ENCODE results near the gene CAV3. TPM values are rescaled to one million over a fixed set of nuclear protein-coding genes. Genes with fewer than 3 reads are reported as not detected.

The CAV3 gene
- total RNA-seq, 4 donors from 2014 or later = not detected

- DNase-seq = no peak
- Histone ChIP-seq H3K9me3 (no peaks in the 10 kb centered on the region), H3K4me3 (no peak overlapping the region), H3K27me3 (no peaks in the 10 kb centered on the region), H3K36me3 (no peaks in the 10 kb centered on the region), H3K4me1 (no peaks in the 10 kb centered on the region), H3K27ac (no peak overlapping the region)
- intact Hi-C loops (cut with DNase I; ENCODE audit: low total_unique reads) = no loop called here
- WGBS, 2 donors (ENCODE audit: low coverage in 1 of 2) = 82 to 100% methylated on average over 3 to 24 of the region's 24 CpGs
- TF ChIP-seq EP300 (IDR thresholded peaks at IDR 0.05; ENCODE audit: low read depth) = no peak
- no peak for TF ChIP-seq POLR2AphosphoS5 (IDR thresholded peaks at IDR 0.05)
- no peak for TF ChIP-seq POLR2A (IDR thresholded peaks at IDR 0.05)
- TF ChIP-seq CTCF (IDR thresholded peaks at IDR 0.05) = no peak
- in situ Hi-C loops (cut with MboI; ENCODE audit: low pct_ligation_motif_present in 1 of 4, low pct_unique_long_range_greater_than_20kb in 1 of 4, low sequenced_read_pairs in 3 of 4) = no loop called here
Observed at GRCh38 chr3:8757551-8758518, 24.2 kb downstream of the CAV3 start.

DNA sequence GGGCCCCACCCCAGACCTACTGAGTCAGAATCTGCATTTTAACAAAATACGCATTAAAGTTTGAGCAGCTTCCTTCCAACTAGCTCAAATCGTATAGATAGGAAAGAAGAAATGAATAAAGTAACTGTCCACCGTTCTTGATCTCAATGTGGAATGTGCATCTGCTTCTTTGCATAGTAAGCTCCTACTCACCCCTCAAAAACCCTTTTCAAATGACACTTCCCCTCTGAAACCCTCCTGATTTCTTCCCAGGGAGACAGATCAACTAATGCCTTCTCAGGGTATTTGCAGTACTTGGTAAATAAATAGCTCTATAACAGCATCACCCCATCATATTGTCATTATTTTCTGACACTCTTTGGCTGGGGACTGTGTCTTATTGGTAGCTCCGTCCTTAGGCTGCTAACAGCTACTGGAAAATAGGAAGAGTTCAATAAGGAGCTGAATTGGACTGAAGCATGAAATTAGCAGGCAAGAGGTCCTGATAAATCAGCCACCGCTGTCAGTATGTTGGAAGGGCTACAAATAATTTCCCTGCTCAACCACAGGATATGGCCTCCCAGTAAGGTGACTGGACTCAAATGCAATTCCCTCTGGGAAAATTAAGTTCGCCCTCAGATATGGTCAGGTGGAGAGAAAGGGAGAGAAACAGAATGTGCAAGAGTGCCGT is 25.6 kb downstream of the CAV3 start:
- Histone ChIP-seq H3K9me3 (no peaks in the 10 kb centered on the region), H3K36me3 (no peaks in the 10 kb centered on the region), H3K27me3 (no peaks in the 10 kb centered on the region), H3K27ac (no peak overlapping the region), H3K4me1 (no peaks in the 10 kb centered on the region), H3K4me3 (no peak overlapping the region)
- WGBS, 2 donors (ENCODE audit: low coverage in 1 of 2) = 80 to 87% methylated on average over 6 to 7 of the region's 7 CpGs
- TF ChIP-seq CTCF (IDR thresholded peaks at IDR 0.05) = no peak
- TF ChIP-seq POLR2AphosphoS5 (IDR thresholded peaks at IDR 0.05) = no peak
- no peak for TF ChIP-seq EP300 (IDR thresholded peaks at IDR 0.05; ENCODE audit: low read depth)
- intact Hi-C loops (cut with DNase I; ENCODE audit: low total_unique reads) (no loop called here), in situ Hi-C loops (cut with MboI; ENCODE audit: low pct_ligation_motif_present in 1 of 4, low pct_unique_long_range_greater_than_20kb in 1 of 4, low sequenced_read_pairs in 3 of 4) (no loop called here)
- no peak for DNase-seq

DNA sequence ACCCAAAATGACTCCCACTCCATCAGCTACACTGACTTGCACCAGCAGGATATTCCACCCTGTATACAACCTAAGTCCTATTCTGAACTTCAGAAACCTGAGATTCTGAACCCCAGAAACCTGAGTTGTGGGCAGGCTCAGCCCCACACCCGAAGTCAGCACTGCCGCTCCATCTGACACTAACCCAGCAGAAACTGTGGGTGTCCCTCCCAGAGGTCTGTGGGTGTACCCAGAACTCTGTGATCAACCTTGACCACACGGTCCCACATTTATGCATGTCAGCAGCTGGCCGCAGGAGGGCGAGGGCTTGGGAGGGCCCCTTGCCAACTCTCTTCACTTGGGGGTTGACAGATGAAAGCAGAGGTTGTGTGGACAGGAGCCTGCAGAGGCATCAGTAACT is 26.5 kb downstream of the CAV3 start:
- no peak for TF ChIP-seq CTCF (IDR thresholded peaks at IDR 0.05)
- no peak for TF ChIP-seq POLR2A (IDR thresholded peaks at IDR 0.05)
- TF ChIP-seq EP300 (IDR thresholded peaks at IDR 0.05; ENCODE audit: low read depth) = no peak
- no peak for TF ChIP-seq POLR2AphosphoS5 (IDR thresholded peaks at IDR 0.05)
- intact Hi-C loops (cut with DNase I; ENCODE audit: low total_unique reads) (no loop called here), in situ Hi-C loops (cut with MboI; ENCODE audit: low pct_ligation_motif_present in 1 of 4, low pct_unique_long_range_greater_than_20kb in 1 of 4, low sequenced_read_pairs in 3 of 4) (no loop called here)
- Histone ChIP-seq H3K27me3 (no peaks in the 10 kb centered on the region), H3K27ac (no peak overlapping the region), H3K9me3 (no peaks in the 10 kb centered on the region), H3K36me3 (no peaks in the 10 kb centered on the region), H3K4me3 (no peak overlapping the region), H3K4me1 (no peaks in the 10 kb centered on the region)
- no peak for DNase-seq
- WGBS, 2 donors (ENCODE audit: low coverage in 1 of 2) = 89 to 100% methylated on average over 2 to 5 of the region's 5 CpGs

DNA sequence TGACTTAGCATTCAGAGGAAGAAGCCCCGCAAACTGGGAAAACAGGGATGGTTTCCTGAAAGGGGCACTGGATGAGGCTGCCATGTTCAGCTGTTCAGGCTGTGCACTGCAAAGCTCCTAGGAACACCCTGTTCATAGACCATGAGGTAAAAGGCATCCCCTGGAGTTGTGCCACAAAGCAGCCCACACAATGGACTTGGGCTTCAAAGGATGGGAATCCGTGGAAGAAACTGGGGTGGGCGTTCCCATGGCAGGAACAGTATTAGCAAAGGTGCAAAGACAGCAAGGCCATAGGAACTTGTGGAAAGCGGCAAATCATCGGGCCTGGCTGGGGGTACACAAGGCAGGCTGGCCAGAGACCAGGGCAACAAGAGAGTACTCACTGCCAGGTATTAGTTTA is 26.9 kb downstream of the CAV3 start:
- intact Hi-C loops (cut with DNase I; ENCODE audit: low total_unique reads) (no loop called here), in situ Hi-C loops (cut with MboI; ENCODE audit: low pct_ligation_motif_present in 1 of 4, low pct_unique_long_range_greater_than_20kb in 1 of 4, low sequenced_read_pairs in 3 of 4) (no loop called here)
- H3K4me1 ChIP-seq = no peaks in the 10 kb centered on the region
- H3K9me3 ChIP-seq = no peaks in the 10 kb centered on the region
- no peak overlapping the region for H3K27ac ChIP-seq
- DNase-seq = no peak
- 92% methylated on average over 5 of the region's 5 CpGs; no CpG with 5 or more reads in 1 of the 2 donors for WGBS, 2 donors (ENCODE audit: low coverage in 1 of 2)
- no peak for TF ChIP-seq POLR2A (IDR thresholded peaks at IDR 0.05)
- no peak for TF ChIP-seq EP300 (IDR thresholded peaks at IDR 0.05; ENCODE audit: low read depth)
- no peak for TF ChIP-seq POLR2AphosphoS5 (IDR thresholded peaks at IDR 0.05)
- no peak for TF ChIP-seq CTCF (IDR thresholded peaks at IDR 0.05)
- no peaks in the 10 kb centered on the region for H3K36me3 ChIP-seq
- no peak overlapping the region for H3K4me3 ChIP-seq
- no peaks in the 10 kb centered on the region for H3K27me3 ChIP-seq

All from transverse colon (tissue), 4 donors.